ENCODE data around the gene MCOLN1. TPM values are rescaled to one million over a fixed set of nuclear protein-coding genes. Genes with fewer than 3 reads are reported as not detected.

The MCOLN1 gene
- total and polyA plus RNA-seq, 2 donors = 2.8 to 41.0 TPM

DNA sequence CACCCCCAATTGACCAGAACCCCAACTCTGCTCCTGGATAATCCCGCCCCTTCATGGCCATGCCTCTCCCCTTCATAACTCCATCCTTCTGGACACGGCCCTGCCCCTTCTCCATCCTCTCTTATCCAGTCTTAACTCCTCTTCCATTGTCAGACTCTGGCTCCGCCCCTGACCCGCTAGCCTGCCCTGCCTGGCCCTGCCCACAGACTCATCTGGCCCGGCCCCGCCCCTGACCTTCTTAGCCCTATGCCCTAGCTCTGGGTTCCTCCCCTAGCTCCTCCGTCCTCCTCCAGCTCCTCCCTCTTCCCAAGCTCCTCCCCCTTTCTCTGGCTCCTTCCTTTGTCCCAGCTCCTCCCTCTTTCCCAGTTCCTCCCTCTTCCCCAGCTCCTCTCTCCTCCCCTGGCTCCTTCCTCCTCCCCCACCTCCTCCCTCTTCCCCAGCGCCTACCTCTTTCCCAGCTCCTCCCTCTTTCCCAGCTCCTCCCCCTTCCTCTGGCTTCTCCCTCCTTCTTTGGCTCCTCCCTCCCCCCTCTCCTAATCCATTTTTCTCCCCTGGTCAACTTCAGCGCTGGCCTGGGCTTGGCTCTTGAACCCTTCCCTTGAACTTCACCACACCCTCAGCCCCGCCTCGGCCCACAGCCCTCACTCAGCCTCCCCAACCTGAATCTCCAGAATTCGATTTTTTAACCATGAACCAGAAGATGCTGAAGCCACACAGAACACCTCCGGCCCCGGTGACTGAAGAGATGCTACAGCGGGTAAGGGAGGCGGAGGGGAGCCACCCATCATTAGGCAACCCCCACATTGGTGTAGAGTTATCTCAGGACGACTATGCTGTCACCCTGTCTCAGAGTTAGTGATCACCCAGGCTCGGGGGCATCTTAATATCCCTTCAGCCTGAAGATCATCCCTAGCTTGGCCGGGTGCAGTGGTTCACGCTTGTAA is 15.8 kb upstream of the MCOLN1 start:
- Histone ChIP-seq H3K4me3 (ENCODE audit: low read length in 2 of 2) (no peak overlapping the region), H3K27ac (ENCODE audit: low read depth in 1 of 2, low read length in 1 of 2) (no peak overlapping the region), H3K36me3 (ENCODE audit: control insufficient read depth in 2 of 2, insufficient read depth in 2 of 2, low read length in 1 of 2) (no peaks in the 10 kb centered on the region), H3K27me3 (ENCODE audit: control insufficient read depth in 2 of 2, insufficient read depth in 1 of 2, low read length in 1 of 2) (peaks cover 4 to 52% of the 10 kb centered on the region in 2 donors), H3K9me3 (ENCODE audit: control insufficient read depth in 2 of 2, insufficient read depth in 1 of 2, low read length in 1 of 2) (peaks cover 1 to 8% of the 10 kb centered on the region in 2 donors), H3K4me1 (ENCODE audit: control insufficient read depth in 2 of 2, insufficient read depth in 2 of 2, low read length in 2 of 2) (peaks cover 7 to 10% of the 10 kb centered on the region in 2 donors)
- DNase-seq (ENCODE audit: low read depth in 6 of 9, low spot score in 9 of 9) = no peak
- 56% methylated on average over 20 of the region's 20 CpGs for WGBS

GRCh38 chr19:7507884-7508283 is 14.5 kb upstream of the MCOLN1 start:
- WGBS = 61% methylated on average over 11 of the region's 11 CpGs
- peaks cover 0 to 42% of the 10 kb centered on the region in 2 donors for H3K27me3 ChIP-seq (ENCODE audit: control insufficient read depth in 2 of 2, insufficient read depth in 1 of 2, low read length in 1 of 2)
- H3K9me3 ChIP-seq (ENCODE audit: control insufficient read depth in 2 of 2, insufficient read depth in 1 of 2, low read length in 1 of 2) = peaks cover 0 to 8% of the 10 kb centered on the region in 2 donors
- DNase-seq (ENCODE audit: low read depth in 6 of 9, low spot score in 9 of 9) = no peak
- H3K27ac ChIP-seq (ENCODE audit: low read depth in 1 of 2, low read length in 1 of 2) = no peak overlapping the region
- H3K4me3 ChIP-seq (ENCODE audit: low read length in 2 of 2) = no peak overlapping the region
- H3K36me3 ChIP-seq (ENCODE audit: control insufficient read depth in 2 of 2, insufficient read depth in 2 of 2, low read length in 1 of 2) = no peaks in the 10 kb centered on the region
- H3K4me1 ChIP-seq (ENCODE audit: control insufficient read depth in 2 of 2, insufficient read depth in 2 of 2, low read length in 2 of 2) = peaks cover 7 to 10% of the 10 kb centered on the region in 2 donors

DNA sequence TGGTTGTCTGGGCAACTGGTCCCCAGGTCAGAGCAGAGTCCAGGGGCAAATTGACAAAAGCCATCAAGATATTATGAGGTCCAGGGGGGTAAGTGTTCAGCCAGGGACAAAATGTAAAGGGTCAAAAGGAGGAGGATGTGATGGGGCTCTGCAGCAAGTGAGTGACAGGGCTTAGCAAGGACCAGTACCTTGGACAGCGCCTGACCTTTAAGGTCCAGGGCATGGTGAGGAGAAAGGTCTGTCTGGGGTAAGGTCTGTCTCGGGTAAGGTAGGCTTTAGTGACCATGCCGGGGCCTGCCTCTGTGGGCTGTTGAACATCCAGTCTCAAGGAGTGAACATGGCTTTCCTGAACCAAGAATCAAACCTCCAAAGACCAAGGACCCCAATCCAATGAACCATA is 12.8 kb upstream of the MCOLN1 start:
- WGBS = 45% methylated on average over 3 of the region's 3 CpGs
- no peak overlapping the region for H3K4me3 ChIP-seq (ENCODE audit: low read length in 2 of 2)
- peak in 1 of 9 donors; percentile 41 for DNase-seq (ENCODE audit: low read depth in 6 of 9, low spot score in 9 of 9)
- peaks cover 0 to 8% of the 10 kb centered on the region in 2 donors for H3K9me3 ChIP-seq (ENCODE audit: control insufficient read depth in 2 of 2, insufficient read depth in 1 of 2, low read length in 1 of 2)
- H3K27me3 ChIP-seq (ENCODE audit: control insufficient read depth in 2 of 2, insufficient read depth in 1 of 2, low read length in 1 of 2) = peaks cover 0 to 34% of the 10 kb centered on the region in 2 donors
- no peaks in the 10 kb centered on the region for H3K36me3 ChIP-seq (ENCODE audit: control insufficient read depth in 2 of 2, insufficient read depth in 2 of 2, low read length in 1 of 2)
- H3K4me1 ChIP-seq (ENCODE audit: control insufficient read depth in 2 of 2, insufficient read depth in 2 of 2, low read length in 2 of 2) = peaks cover 7 to 10% of the 10 kb centered on the region in 2 donors
- H3K27ac ChIP-seq (ENCODE audit: low read depth in 1 of 2, low read length in 1 of 2) = no peak overlapping the region

DNA sequence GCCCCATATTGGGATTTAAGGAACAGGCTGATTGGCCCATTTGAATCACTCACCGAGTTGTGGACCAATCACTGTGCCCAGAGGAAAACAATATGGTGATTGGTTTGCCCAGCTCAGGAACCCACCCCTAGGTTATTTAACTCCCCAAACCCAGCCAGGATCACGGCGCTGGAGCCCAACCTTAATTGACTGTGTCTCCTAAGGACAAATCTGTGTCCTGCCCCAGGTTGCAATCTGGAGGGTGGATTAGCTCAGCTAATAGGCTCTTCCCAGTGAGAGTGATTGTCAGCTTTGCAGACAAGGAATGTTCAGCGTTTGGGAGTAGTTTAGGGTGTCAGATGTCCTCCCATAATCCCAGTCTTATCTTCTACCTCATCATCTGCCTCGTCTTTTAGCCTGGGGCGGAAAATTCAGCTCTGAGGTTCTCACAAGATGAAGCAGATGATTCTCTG is 10.0 kb upstream of the MCOLN1 start:
- Histone ChIP-seq H3K4me1 (ENCODE audit: control insufficient read depth in 2 of 2, insufficient read depth in 2 of 2, low read length in 2 of 2) (peaks cover 7 to 11% of the 10 kb centered on the region in 2 donors), H3K4me3 (ENCODE audit: low read length in 2 of 2) (no peak overlapping the region), H3K36me3 (ENCODE audit: control insufficient read depth in 2 of 2, insufficient read depth in 2 of 2, low read length in 1 of 2) (no peaks in the 10 kb centered on the region), H3K9me3 (ENCODE audit: control insufficient read depth in 2 of 2, insufficient read depth in 1 of 2, low read length in 1 of 2) (no peaks in the 10 kb centered on the region), H3K27ac (ENCODE audit: low read depth in 1 of 2, low read length in 1 of 2) (peak overlapping the region in 1 of 2 donors; percentile 13), H3K27me3 (ENCODE audit: control insufficient read depth in 2 of 2, insufficient read depth in 1 of 2, low read length in 1 of 2) (peaks cover 3 to 31% of the 10 kb centered on the region in 2 donors)
- WGBS = 75% methylated on average over 6 of the region's 6 CpGs
- no peak for DNase-seq (ENCODE audit: low read depth in 6 of 9, low spot score in 9 of 9)

- Histone ChIP-seq H3K27me3 (ENCODE audit: control insufficient read depth in 2 of 2, insufficient read depth in 1 of 2, low read length in 1 of 2) (peaks cover 3 to 31% of the 10 kb centered on the region in 2 donors), H3K9me3 (ENCODE audit: control insufficient read depth in 2 of 2, insufficient read depth in 1 of 2, low read length in 1 of 2) (no peaks in the 10 kb centered on the region), H3K4me3 (ENCODE audit: low read length in 2 of 2) (no peak overlapping the region), H3K27ac (ENCODE audit: low read depth in 1 of 2, low read length in 1 of 2) (no peak overlapping the region), H3K36me3 (ENCODE audit: control insufficient read depth in 2 of 2, insufficient read depth in 2 of 2, low read length in 1 of 2) (no peaks in the 10 kb centered on the region), H3K4me1 (ENCODE audit: control insufficient read depth in 2 of 2, insufficient read depth in 2 of 2, low read length in 2 of 2) (peaks cover 7 to 11% of the 10 kb centered on the region in 2 donors)
- 96% methylated on average over 5 of the region's 5 CpGs for WGBS
- no peak for DNase-seq (ENCODE audit: low read depth in 6 of 9, low spot score in 9 of 9)
Measured at GRCh38 chr19:7513809-7514642, 8.4 kb upstream of the MCOLN1 start.

GRCh38 chr19:7515110-7515644 is 7.2 kb upstream of the MCOLN1 start:
- no peaks in the 10 kb centered on the region for H3K9me3 ChIP-seq (ENCODE audit: control insufficient read depth in 2 of 2, insufficient read depth in 1 of 2, low read length in 1 of 2)
- H3K4me1 ChIP-seq (ENCODE audit: control insufficient read depth in 2 of 2, insufficient read depth in 2 of 2, low read length in 2 of 2) = peaks cover 7 to 11% of the 10 kb centered on the region in 2 donors
- H3K36me3 ChIP-seq (ENCODE audit: control insufficient read depth in 2 of 2, insufficient read depth in 2 of 2, low read length in 1 of 2) = peaks cover 0 to 5% of the 10 kb centered on the region in 2 donors
- H3K27me3 ChIP-seq (ENCODE audit: control insufficient read depth in 2 of 2, insufficient read depth in 1 of 2, low read length in 1 of 2) = peaks cover 3 to 31% of the 10 kb centered on the region in 2 donors
- H3K4me3 ChIP-seq (ENCODE audit: low read length in 2 of 2) = no peak overlapping the region
- WGBS = 92% methylated on average over 13 of the region's 13 CpGs
- peak overlapping the region; percentile 33 to 45 for H3K27ac ChIP-seq (ENCODE audit: low read depth in 1 of 2, low read length in 1 of 2)
- DNase-seq (ENCODE audit: low read depth in 6 of 9, low spot score in 9 of 9) = no peak

DNA sequence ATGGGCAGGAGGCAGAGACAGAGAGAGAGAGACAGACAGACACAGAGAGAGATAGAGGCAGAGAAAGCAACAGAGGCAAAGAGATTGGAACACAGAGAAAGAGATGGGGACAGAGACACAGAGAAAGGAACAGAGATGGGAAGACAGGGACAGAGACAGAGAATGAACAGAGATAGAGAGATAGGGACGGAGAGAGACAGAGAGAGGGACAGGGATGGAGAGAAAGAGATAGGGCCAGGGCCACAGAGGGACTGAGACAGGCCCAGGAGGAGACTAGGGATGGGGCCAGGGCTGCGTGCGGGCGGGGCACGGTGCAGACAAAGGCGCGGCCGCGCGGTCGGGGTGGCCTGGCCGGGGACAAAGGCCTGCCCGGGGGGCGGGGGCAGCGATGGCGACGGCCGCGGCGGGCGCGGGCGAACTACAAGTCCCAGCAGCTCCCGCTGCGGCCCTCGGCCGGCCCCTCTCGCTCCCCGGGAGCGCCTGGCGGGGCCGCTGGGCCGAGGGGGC is 6.7 kb upstream of the MCOLN1 start, which contains the start of gene ZNF358:
Gene ZNF358, plus strand, starts transcription at position 459 of the 507 bp plus-strand sequence. CDS start 3,140 bp downstream, outside the sequence.
- Histone ChIP-seq H3K36me3 (ENCODE audit: control insufficient read depth in 2 of 2, insufficient read depth in 2 of 2, low read length in 1 of 2) (peaks cover 0 to 5% of the 10 kb centered on the region in 2 donors), H3K4me3 (ENCODE audit: low read length in 2 of 2) (peak within 1 kb of the TSS; percentile 50 to 66), H3K27me3 (ENCODE audit: control insufficient read depth in 2 of 2, insufficient read depth in 1 of 2, low read length in 1 of 2) (peaks cover 3 to 31% of the 10 kb centered on the region in 2 donors), H3K27ac (ENCODE audit: low read depth in 1 of 2, low read length in 1 of 2) (peak within 1 kb of the TSS; percentile 45 to 76), H3K9me3 (ENCODE audit: control insufficient read depth in 2 of 2, insufficient read depth in 1 of 2, low read length in 1 of 2) (no peaks in the 10 kb centered on the region), H3K4me1 (ENCODE audit: control insufficient read depth in 2 of 2, insufficient read depth in 2 of 2, low read length in 2 of 2) (peaks cover 7 to 11% of the 10 kb centered on the region in 2 donors)
- DNase-seq (ENCODE audit: low read depth in 6 of 9, low spot score in 9 of 9) = peak in 1 of 9 donors; percentile 49
- WGBS = 2% methylated on average over 33 of the region's 33 CpGs

DNA sequence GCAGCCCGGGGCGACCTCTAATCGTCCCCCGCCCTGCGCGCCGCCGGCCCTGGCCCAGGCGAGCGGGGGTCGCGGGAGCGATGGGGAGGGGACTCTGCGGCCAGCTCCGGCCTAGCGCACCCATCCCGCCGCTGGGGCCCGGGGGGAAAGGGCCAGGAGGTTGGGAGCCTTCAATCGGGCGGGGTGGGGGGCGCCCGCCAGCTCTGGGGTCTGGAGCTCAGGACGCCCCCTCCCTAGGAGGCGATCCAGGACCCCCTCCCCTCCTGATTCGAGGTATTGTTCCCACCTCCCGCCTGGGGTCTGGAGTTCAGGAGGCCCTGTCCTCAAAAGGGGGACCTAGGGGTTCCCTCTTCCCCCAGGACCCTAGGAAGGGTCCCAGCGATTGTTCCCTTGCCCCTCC is 6.1 kb upstream of the MCOLN1 start:
- WGBS = 5% methylated on average over 28 of the region's 28 CpGs
- DNase-seq (ENCODE audit: low read depth in 6 of 9, low spot score in 9 of 9) = no peak
- no peak overlapping the region for H3K27ac ChIP-seq (ENCODE audit: low read depth in 1 of 2, low read length in 1 of 2)

More for the DNA sequence above, 6.1 kb upstream of the MCOLN1 start:
- no peaks in the 10 kb centered on the region for H3K9me3 ChIP-seq (ENCODE audit: control insufficient read depth in 2 of 2, insufficient read depth in 1 of 2, low read length in 1 of 2)
- peaks cover 0 to 5% of the 10 kb centered on the region in 2 donors for H3K36me3 ChIP-seq (ENCODE audit: control insufficient read depth in 2 of 2, insufficient read depth in 2 of 2, low read length in 1 of 2)
- peaks cover 3 to 31% of the 10 kb centered on the region in 2 donors for H3K27me3 ChIP-seq (ENCODE audit: control insufficient read depth in 2 of 2, insufficient read depth in 1 of 2, low read length in 1 of 2)
- peak overlapping the region; percentile 50 to 66 for H3K4me3 ChIP-seq (ENCODE audit: low read length in 2 of 2)
- peaks cover 7 to 11% of the 10 kb centered on the region in 2 donors for H3K4me1 ChIP-seq (ENCODE audit: control insufficient read depth in 2 of 2, insufficient read depth in 2 of 2, low read length in 2 of 2)

Data from thymus (tissue), 11 donors.